ENCODE results near the gene BDH1.
A peak's percentile ranks its signal among the peaks of the same experiment; 100 is the strongest.
"Not testable (repeated sequence)": the region's sequence is repeated elsewhere in the genome, so short reads cannot be mapped to it uniquely, and the experiment has no call there.

Gene BDH1

DNA sequence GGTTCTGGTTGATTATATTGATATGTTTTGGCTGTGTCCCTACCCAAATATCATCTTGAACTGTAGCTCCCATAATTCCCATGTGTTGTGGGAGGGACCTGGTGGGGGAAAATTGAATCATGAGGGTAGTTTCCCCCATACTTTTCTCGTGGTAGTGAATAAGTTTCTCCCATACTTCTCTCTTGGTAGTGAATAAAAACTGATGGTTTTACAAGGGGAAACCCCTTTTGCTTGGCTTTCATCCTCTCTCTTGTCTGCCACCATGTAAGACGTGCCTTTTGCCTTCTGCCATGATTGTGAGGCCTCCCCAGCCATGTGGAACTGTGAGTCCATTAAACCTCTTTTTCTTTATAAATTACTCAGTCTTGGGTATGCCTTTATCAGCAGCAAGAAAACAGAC lies 13.7 kb upstream of the BDH1 start:
- not testable (repeated sequence) for DNase-seq; H3K4me2 ChIP-seq (ENCODE audit: low read length); H4K8ac ChIP-seq (ENCODE audit: low read depth, low read length); H3K79me2 ChIP-seq (ENCODE audit: control insufficient read depth, insufficient read depth, low read length); H3K9ac ChIP-seq (ENCODE audit: low read length); H3K79me1 ChIP-seq (ENCODE audit: low read length); H3K4me3 ChIP-seq (ENCODE audit: low read length); H2BK15ac ChIP-seq (replicated peaks; ENCODE audit: low read depth); H3K27ac ChIP-seq (ENCODE audit: low read depth, low read length); H3K23ac ChIP-seq (ENCODE audit: low read length); H2AK5ac ChIP-seq (ENCODE audit: low read length); H4K5ac ChIP-seq (ENCODE audit: low read length); H3K4ac ChIP-seq (ENCODE audit: low read depth, low read length); H3K18ac ChIP-seq (ENCODE audit: low read length); H3K27me3 ChIP-seq (ENCODE audit: insufficient read depth, low read length, poor library complexity); H2BK5ac ChIP-seq (ENCODE audit: low read length); H3K36me3 ChIP-seq (ENCODE audit: control insufficient read depth, insufficient read depth, low read length); H3K4me1 ChIP-seq (ENCODE audit: control insufficient read depth, low read depth, low read length); H3K56ac ChIP-seq (ENCODE audit: low read length); H2BK120ac ChIP-seq (ENCODE audit: low read depth, low read length)
- WGBS (ENCODE audit: extremely low coverage, insufficient coverage, low lambda C conversion rate), result no CpG with 5 or more reads among the region's 2 CpGs

DNA sequence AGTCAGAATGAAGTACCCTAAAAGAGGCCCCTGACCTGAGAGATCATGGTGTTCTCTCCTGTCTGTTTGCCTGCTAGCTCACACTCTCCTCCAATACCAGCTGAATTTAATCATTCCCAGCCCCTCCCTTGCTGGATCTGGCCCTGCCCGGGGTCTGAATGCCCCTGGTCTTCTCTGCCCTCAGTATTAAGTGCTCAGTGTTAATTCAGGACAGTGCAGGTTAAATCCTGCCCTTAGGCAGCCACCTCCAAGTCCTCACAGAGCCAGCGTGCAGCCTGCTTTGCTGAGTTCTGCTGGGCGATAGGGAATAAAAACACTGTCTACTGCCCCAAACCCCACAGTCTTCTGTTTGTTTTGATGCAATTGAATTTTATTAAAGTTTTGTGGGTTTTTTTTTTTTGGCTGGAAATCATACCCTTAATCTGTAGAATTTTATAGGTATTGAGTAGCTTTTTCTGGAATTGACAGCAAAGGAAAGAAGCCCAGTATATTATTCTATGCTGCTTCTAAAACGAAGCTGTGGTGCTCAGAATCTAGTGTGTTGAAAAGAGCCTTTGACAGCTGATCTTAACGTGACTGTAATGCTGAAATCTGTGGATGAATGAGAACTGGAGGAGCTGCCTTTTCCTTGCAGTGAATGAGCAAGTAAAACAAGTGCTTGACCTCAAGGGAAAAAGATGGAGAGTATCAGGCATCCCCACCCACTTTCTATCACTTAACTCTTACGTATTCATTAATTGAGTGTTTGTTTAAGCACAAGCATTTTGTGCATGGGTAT lies 12.3 kb upstream of the BDH1 start:
- Histone ChIP-seq H2BK5ac (ENCODE audit: low read length) (no peak overlapping the region), H3K56ac (ENCODE audit: low read length) (no peak overlapping the region), H4K5ac (ENCODE audit: low read length) (no peak overlapping the region), H3K79me1 (ENCODE audit: low read length) (no peaks in the 10 kb centered on the region), H2BK15ac (replicated peaks; ENCODE audit: low read depth) (no peak overlapping the region), H3K4ac (ENCODE audit: low read depth, low read length) (no peak overlapping the region), H3K36me3 (ENCODE audit: control insufficient read depth, insufficient read depth, low read length) (no peaks in the 10 kb centered on the region), H3K27ac (ENCODE audit: low read depth, low read length) (no peak overlapping the region), H3K18ac (ENCODE audit: low read length) (no peak overlapping the region), H3K79me2 (ENCODE audit: control insufficient read depth, insufficient read depth, low read length) (no peaks in the 10 kb centered on the region), H3K23ac (ENCODE audit: low read length) (no peak overlapping the region), H3K9ac (ENCODE audit: low read length) (no peak overlapping the region), H3K4me2 (ENCODE audit: low read length) (no peak overlapping the region), H2BK120ac (ENCODE audit: low read depth, low read length) (no peak overlapping the region), H3K4me3 (ENCODE audit: low read length) (no peak overlapping the region), H3K27me3 (ENCODE audit: insufficient read depth, low read length, poor library complexity) (no peaks in the 10 kb centered on the region), H2AK5ac (ENCODE audit: low read length) (no peak overlapping the region), H4K8ac (ENCODE audit: low read depth, low read length) (no peak overlapping the region), H3K4me1 (ENCODE audit: control insufficient read depth, low read depth, low read length) (no peaks in the 10 kb centered on the region)
- WGBS (ENCODE audit: extremely low coverage, insufficient coverage, low lambda C conversion rate), result no CpG with 5 or more reads among the region's 6 CpGs
- DNase-seq, result no peak

DNA sequence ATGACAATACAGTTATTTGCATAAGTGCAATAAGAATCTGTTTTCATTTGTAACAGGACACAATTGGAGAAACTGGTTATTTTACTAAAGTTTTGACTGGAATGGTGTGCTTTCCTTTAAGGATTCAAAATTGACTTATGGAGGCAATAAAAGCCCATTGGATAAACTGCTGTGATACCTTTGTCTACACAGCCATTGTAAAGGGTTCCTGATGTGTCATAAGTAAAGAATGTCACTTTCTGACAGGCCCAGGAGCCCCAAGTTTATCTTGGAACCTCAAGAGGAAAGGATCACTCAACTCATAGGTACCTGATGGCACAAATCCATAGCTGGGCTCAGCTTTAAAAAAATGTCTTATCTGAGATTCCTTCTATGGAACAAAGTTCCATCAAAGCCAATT lies 10.4 kb upstream of the BDH1 start:
- not testable (repeated sequence) for H3K4me1 ChIP-seq (ENCODE audit: control insufficient read depth, low read depth, low read length); H3K9ac ChIP-seq (ENCODE audit: low read length); H4K5ac ChIP-seq (ENCODE audit: low read length); H2BK15ac ChIP-seq (replicated peaks; ENCODE audit: low read depth); H3K79me2 ChIP-seq (ENCODE audit: control insufficient read depth, insufficient read depth, low read length); H2BK5ac ChIP-seq (ENCODE audit: low read length); H3K56ac ChIP-seq (ENCODE audit: low read length); H3K4ac ChIP-seq (ENCODE audit: low read depth, low read length); H3K27ac ChIP-seq (ENCODE audit: low read depth, low read length); H3K23ac ChIP-seq (ENCODE audit: low read length); H3K27me3 ChIP-seq (ENCODE audit: insufficient read depth, low read length, poor library complexity); H3K4me2 ChIP-seq (ENCODE audit: low read length); DNase-seq; H3K79me1 ChIP-seq (ENCODE audit: low read length); H3K36me3 ChIP-seq (ENCODE audit: control insufficient read depth, insufficient read depth, low read length); H3K18ac ChIP-seq (ENCODE audit: low read length); H2BK120ac ChIP-seq (ENCODE audit: low read depth, low read length); H3K4me3 ChIP-seq (ENCODE audit: low read length); H2AK5ac ChIP-seq (ENCODE audit: low read length); H4K8ac ChIP-seq (ENCODE audit: low read depth, low read length)

DNA sequence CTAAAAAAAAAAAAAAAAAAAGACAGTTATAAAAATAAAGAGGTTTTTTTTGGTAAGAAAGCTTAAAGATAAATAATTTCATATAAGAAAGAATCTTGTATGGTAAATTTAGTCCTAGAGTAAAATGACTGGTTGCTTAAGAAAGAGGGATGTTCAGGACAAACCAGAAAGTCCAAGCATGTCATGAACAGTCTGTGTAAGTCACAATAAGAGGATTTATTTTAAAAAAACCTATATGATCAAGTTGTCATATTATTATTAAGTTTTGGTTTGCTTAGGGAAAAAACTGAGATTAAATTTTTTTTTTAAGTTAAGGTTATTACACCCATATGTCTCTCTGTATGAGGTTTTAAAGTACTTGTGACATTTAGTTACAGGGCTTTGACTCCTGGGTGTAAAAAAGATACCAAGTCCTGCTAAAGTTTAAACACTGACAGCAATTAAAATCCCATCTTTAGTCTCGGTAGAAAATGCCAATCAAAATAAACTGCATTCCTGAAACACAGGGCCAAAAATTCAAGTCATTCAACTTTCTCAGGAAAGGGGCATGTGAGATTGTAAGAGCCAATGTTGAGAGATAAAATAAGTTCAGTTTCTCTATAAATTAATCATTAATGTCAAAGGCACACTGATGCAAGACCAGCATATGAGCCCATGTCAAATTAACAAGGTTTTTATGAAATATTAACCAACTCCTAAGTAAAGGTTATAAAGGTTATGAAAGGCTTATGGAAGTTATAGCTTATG lies 8.5 kb upstream of the BDH1 start:
- Histone ChIP-seq H4K5ac (ENCODE audit: low read length) (no peak overlapping the region), H3K27me3 (ENCODE audit: insufficient read depth, low read length, poor library complexity) (no peaks in the 10 kb centered on the region), H3K18ac (ENCODE audit: low read length) (no peak overlapping the region), H3K9ac (ENCODE audit: low read length) (no peak overlapping the region), H3K79me1 (ENCODE audit: low read length) (no peaks in the 10 kb centered on the region), H2BK15ac (replicated peaks; ENCODE audit: low read depth) (no peak overlapping the region), H3K56ac (ENCODE audit: low read length) (no peak overlapping the region), H4K8ac (ENCODE audit: low read depth, low read length) (no peak overlapping the region), H3K4ac (ENCODE audit: low read depth, low read length) (no peak overlapping the region), H3K23ac (ENCODE audit: low read length) (no peak overlapping the region), H3K4me1 (ENCODE audit: control insufficient read depth, low read depth, low read length) (peaks cover 3% of the 10 kb centered on the region), H2BK5ac (ENCODE audit: low read length) (no peak overlapping the region), H3K79me2 (ENCODE audit: control insufficient read depth, insufficient read depth, low read length) (no peaks in the 10 kb centered on the region), H2BK120ac (ENCODE audit: low read depth, low read length) (no peak overlapping the region), H3K27ac (ENCODE audit: low read depth, low read length) (no peak overlapping the region), H3K36me3 (ENCODE audit: control insufficient read depth, insufficient read depth, low read length) (no peaks in the 10 kb centered on the region), H3K4me3 (ENCODE audit: low read length) (no peak overlapping the region), H3K4me2 (ENCODE audit: low read length) (no peak overlapping the region), H2AK5ac (ENCODE audit: low read length) (no peak overlapping the region)
- WGBS (ENCODE audit: extremely low coverage, insufficient coverage, low lambda C conversion rate), result no CpG with 5 or more reads among the region's 1 CpG
- DNase-seq, result peak; percentile 49

DNA sequence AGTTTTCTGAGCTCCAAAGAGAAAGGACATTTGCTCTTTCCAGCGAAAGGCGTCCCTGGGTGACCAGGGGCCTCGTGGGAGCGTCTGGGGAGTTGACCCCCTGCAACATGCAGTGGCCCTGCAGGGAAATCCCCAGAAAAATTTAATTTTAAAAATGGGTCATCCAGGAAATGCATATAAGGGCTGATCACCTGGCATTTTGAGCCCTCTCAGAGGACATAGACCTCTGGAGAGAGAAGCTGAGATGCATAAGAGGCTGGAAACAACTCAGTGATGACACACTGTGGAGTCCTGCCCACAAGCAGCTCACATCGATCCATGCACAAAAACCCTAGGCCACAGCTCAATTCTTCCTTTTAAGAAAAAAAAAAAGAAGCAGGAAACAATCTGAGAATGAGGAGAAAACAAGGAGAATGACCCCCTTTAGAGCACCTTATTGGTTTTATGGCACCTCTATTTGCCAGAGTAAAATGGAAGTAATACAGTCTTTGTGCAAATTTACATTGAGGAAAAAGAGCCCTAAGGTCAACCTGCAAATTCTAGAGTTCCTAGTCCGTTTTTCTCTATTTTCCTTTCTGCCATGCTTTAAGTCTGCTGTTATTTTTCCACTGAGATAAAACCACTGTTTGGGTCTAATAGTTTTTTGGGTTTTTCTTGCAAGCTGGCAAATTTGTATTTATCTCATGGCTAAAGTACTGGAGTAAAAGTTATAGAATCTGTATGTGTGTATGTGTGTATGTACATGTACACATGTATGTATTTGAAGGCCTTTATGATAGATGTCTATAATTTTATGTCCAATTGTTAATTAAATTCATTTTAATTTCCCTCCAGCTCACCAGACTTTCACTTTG lies 6.9 kb upstream of the BDH1 start:
- no peak overlapping the region for H3K9ac ChIP-seq (ENCODE audit: low read length)
- H3K36me3 ChIP-seq (ENCODE audit: control insufficient read depth, insufficient read depth, low read length), result no peaks in the 10 kb centered on the region
- H3K23ac ChIP-seq (ENCODE audit: low read length), result no peak overlapping the region
- H3K4me1 ChIP-seq (ENCODE audit: control insufficient read depth, low read depth, low read length), result peaks cover 3% of the 10 kb centered on the region
- DNase-seq, result no peak
- H2BK5ac ChIP-seq (ENCODE audit: low read length), result no peak overlapping the region
- no peak overlapping the region for H3K4me3 ChIP-seq (ENCODE audit: low read length)
- H2BK15ac ChIP-seq (replicated peaks; ENCODE audit: low read depth), result no peak overlapping the region
- H3K79me2 ChIP-seq (ENCODE audit: control insufficient read depth, insufficient read depth, low read length), result no peaks in the 10 kb centered on the region
- no CpG with 5 or more reads among the region's 6 CpGs for whole genome bisulfite sequencing (ENCODE audit: extremely low coverage, insufficient coverage, low lambda C conversion rate)
- H3K27me3 ChIP-seq (ENCODE audit: insufficient read depth, low read length, poor library complexity), result no peaks in the 10 kb centered on the region
- no peak overlapping the region for H3K27ac ChIP-seq (ENCODE audit: low read depth, low read length)
- no peak overlapping the region for H3K56ac ChIP-seq (ENCODE audit: low read length)
- no peak overlapping the region for H3K4ac ChIP-seq (ENCODE audit: low read depth, low read length)
- H2AK5ac ChIP-seq (ENCODE audit: low read length), result no peak overlapping the region
- no peaks in the 10 kb centered on the region for H3K79me1 ChIP-seq (ENCODE audit: low read length)
- no peak overlapping the region for H4K8ac ChIP-seq (ENCODE audit: low read depth, low read length)
- no peak overlapping the region for H4K5ac ChIP-seq (ENCODE audit: low read length)
- no peak overlapping the region for H2BK120ac ChIP-seq (ENCODE audit: low read depth, low read length)
- H3K4me2 ChIP-seq (ENCODE audit: low read length), result no peak overlapping the region
- H3K18ac ChIP-seq (ENCODE audit: low read length), result no peak overlapping the region
